Calu3 (cell line): ENCODE measurements around the gene DNAJB14. TPM values are rescaled to one million over a fixed set of nuclear protein-coding genes. Genes with fewer than 3 reads are reported as not detected.

Experiments
- BruUV-seq: library from RNA; stranded (reverse); fragments of 400-500 nt; replicated peaks from 2 replicates; lab custom pipeline; 2021; lab: Mats Ljungman, UMichigan
- CTCF ChIA-PET: fragments of 300-600 bp; sonication (Branson Sonifier 250); formaldehyde crosslinking; loops from one replicate; lab custom pipeline; 2022; ENCODE audit warnings: antibody characterized with exemption; lab: Charles Lee
- DNase-seq: peaks from one replicate; pipeline ENCODE4 v3.0.0; 2022
- H3K27ac Mint-ChIP-seq: one replicate; pipeline ENCODE4 v1.8.0; 2022; ENCODE audit warnings: mixed read lengths; ENCODE audit not compliant: unreplicated experiment
- H3K27me3 Mint-ChIP-seq: one replicate; pipeline ENCODE4 v1.8.0; 2022; ENCODE audit warnings: mixed read lengths; ENCODE audit not compliant: unreplicated experiment
- H3K36me3 Mint-ChIP-seq: one replicate; pipeline ENCODE4 v1.8.0; 2022; ENCODE audit warnings: mild to moderate bottlenecking, moderate library complexity, mixed read lengths; ENCODE audit not compliant: insufficient read depth, unreplicated experiment
- H3K4me1 Mint-ChIP-seq: one replicate; pipeline ENCODE4 v1.8.0; 2022; ENCODE audit warnings: mild to moderate bottlenecking, low read depth, mixed read lengths; ENCODE audit not compliant: unreplicated experiment
- H3K4me3 Mint-ChIP-seq: one replicate; pipeline ENCODE4 v1.8.0; 2022; ENCODE audit warnings: mild to moderate bottlenecking, low read depth, moderate library complexity, mixed read lengths; ENCODE audit not compliant: unreplicated experiment
- H3K9me3 Mint-ChIP-seq: one replicate; pipeline ENCODE4 v1.8.0; 2022; ENCODE audit warnings: low read depth, mixed read lengths; ENCODE audit not compliant: unreplicated experiment
- intact Hi-C: fragments of 100-400 bp; cut with micrococcal nuclease; formaldehyde crosslinking; loops from one replicate; pipeline ENCODE4 v1.10.0; 2022; ENCODE audit not compliant: unreplicated experiment
- total RNA-seq: library from RNA; stranded (reverse); gene quantifications from 2 replicates; pipeline ENCODE4 v1.2.3, GENCODE V29; 2022
- TF ChIP-seq, protein P1 (sequence below): fragments of 200-600 bp; IDR thresholded peaks from one replicate; pipeline ENCODE4 v1.8.0; 2022; ENCODE audit warnings: antibody characterized with exemption; ENCODE audit not compliant: unreplicated experiment

Gene DNAJB14
- total RNA-seq, 1 experiment from 2014 or later: 35.4 TPM

DNA sequence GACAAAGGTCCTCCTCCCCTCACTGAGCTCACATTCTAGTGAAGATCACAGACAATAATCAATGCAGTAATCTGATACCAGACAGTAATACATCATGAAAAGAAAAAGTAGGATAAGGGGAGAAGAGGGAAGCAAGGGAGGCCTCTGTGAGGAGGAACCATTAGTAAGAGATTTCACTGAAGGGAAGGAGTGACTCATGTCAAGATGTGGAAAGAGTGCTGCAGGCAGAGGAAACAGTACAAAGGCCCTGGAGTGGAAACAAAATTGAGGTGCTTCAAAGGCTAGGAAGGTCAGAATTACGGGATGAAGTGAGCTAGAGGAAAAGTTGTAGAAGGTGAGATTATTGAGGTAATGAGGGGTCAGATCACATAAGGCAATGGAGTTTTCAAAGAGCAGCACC lies 90.3 kb downstream of the DNAJB14 start:
- Mint-ChIP-seq H3K4me3 (no peak overlapping the region), H3K27ac (no peak overlapping the region), H3K36me3 (peaks cover 14% of the 10 kb centered on the region), H3K9me3 (no peaks in the 10 kb centered on the region), H3K4me1 (peaks cover 8% of the 10 kb centered on the region), H3K27me3 (no peaks in the 10 kb centered on the region)
- intact Hi-C loops: no loop called here
- TF ChIP-seq, protein P1, sequence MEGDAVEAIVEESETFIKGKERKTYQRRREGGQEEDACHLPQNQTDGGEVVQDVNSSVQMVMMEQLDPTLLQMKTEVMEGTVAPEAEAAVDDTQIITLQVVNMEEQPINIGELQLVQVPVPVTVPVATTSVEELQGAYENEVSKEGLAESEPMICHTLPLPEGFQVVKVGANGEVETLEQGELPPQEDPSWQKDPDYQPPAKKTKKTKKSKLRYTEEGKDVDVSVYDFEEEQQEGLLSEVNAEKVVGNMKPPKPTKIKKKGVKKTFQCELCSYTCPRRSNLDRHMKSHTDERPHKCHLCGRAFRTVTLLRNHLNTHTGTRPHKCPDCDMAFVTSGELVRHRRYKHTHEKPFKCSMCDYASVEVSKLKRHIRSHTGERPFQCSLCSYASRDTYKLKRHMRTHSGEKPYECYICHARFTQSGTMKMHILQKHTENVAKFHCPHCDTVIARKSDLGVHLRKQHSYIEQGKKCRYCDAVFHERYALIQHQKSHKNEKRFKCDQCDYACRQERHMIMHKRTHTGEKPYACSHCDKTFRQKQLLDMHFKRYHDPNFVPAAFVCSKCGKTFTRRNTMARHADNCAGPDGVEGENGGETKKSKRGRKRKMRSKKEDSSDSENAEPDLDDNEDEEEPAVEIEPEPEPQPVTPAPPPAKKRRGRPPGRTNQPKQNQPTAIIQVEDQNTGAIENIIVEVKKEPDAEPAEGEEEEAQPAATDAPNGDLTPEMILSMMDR: no peak
- no peak for DNase-seq
- BruUV-seq: no TSS peak
- CTCF ChIA-PET: no interaction called here

DNA sequence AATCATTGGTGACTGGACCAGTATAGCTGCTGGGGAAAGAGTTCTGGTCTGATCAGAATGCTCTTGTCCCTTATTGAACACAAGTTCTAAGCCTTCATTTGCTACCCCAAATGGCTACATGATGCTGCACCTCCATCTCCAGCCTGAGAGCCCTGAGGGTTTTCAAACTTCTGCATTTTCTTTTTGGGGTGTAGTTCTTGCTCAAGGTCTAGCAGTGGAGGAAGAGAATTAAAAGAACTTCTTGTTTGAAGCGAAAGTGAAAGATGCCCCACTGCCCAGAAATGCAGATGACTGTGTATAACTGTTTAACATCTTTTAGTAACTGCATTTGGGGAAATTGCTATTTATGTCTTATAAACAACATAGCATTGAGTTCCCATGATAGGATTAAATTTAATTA lies 90.7 kb downstream of the DNAJB14 start:
- no peak for DNase-seq
- no peak overlapping the region for H3K27ac Mint-ChIP-seq
- intact Hi-C loops: no loop called here
- H3K4me3 Mint-ChIP-seq: no peak overlapping the region
- peaks cover 8% of the 10 kb centered on the region for H3K4me1 Mint-ChIP-seq
- no peaks in the 10 kb centered on the region for H3K9me3 Mint-ChIP-seq
- no TSS peak for BruUV-seq
- TF ChIP-seq, protein P1: no peak
- CTCF ChIA-PET: no interaction called here
- H3K27me3 Mint-ChIP-seq: no peaks in the 10 kb centered on the region
- peaks cover 14% of the 10 kb centered on the region for H3K36me3 Mint-ChIP-seq

DNA sequence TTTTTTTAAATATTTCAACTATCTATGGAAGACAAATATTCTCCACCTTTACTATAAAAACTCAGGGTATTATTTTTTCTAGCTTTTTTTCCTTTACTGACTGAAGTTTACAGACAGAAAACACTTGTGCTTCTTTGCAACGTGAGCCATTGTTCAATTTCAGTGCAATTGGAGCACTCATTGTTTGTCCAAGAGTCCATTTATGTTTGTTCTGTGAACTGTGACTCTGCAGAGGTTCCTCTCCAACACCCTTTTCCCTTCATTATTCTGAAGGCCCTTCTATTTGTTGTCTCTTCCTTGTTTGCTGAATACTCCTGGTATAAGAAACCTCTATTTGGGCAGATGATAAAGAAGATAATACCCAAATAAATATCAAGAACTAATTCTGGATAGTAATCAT lies 92.4 kb downstream of the DNAJB14 start:
- CTCF ChIA-PET: no interaction called here
- TF ChIP-seq, protein P1: no peak
- H3K4me1 Mint-ChIP-seq: peaks cover 8% of the 10 kb centered on the region

DNA sequence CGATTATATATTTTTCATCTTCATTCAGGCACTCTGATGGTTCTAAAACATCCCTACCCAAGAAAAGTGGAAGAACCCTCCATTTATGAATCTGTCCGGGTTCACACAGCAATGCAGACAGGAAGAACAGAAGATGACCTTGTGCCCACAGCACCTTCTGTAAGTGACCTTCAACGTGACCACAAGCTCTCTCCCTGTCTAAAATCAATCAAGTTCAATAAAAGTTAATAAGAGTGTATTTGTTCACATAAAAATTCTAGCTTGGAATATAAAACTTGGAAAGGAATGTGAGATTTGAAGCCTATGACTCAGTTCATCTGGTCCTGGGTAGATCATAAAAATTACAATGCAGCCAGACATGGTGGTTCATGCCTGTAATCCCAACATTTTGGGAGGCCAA lies 93.2 kb downstream of the DNAJB14 start:
- BruUV-seq: no TSS peak
- H3K27ac Mint-ChIP-seq: no peak overlapping the region
- H3K9me3 Mint-ChIP-seq: no peaks in the 10 kb centered on the region
- H3K4me1 Mint-ChIP-seq: peaks cover 8% of the 10 kb centered on the region
- CTCF ChIA-PET: no interaction called here
- TF ChIP-seq, protein P1: no peak
- no peaks in the 10 kb centered on the region for H3K27me3 Mint-ChIP-seq
- DNase-seq: no peak
- H3K4me3 Mint-ChIP-seq: no peak overlapping the region
- intact Hi-C loops: no loop called here
- peaks cover 14% of the 10 kb centered on the region for H3K36me3 Mint-ChIP-seq

More for the DNA sequence above, 92.4 kb downstream of the DNAJB14 start:
- Mint-ChIP-seq H3K4me3 (no peak overlapping the region), H3K27me3 (no peaks in the 10 kb centered on the region), H3K27ac (peak overlapping the region; percentile 37), H3K36me3 (peaks cover 14% of the 10 kb centered on the region), H3K9me3 (no peaks in the 10 kb centered on the region)
- no peak for DNase-seq
- BruUV-seq: no TSS peak
- intact Hi-C loops: no loop called here
